Spleen (tissue), 7 donors: ENCODE results near the gene ABCA5.

Experiments
- POLR2A ChIP-seq, 3 donors: fragments of 450-650 bp; IDR thresholded peaks; one replicate each; pipeline ENCODE4 v1.5.1; 2017; ENCODE audit warnings: antibody characterized with exemption in 3 of 3, mild to moderate bottlenecking in 1 of 3
- TF ChIP-seq, protein P1 (sequence below), 11 experiments: fragments of 200-600 bp in 7 of 11; fragments of 450-650 bp in 4 of 11; sonication (generic) in 4 of 11; IDR thresholded peaks in 8 of 11; conservative IDR thresholded peaks in 3 of 11; 1 replicate in 7 of 11; 2 replicates in 4 of 11; pipeline versions ENCODE4 v1.4.0 to v1.8.0; 2016 to 2021; ENCODE audit warnings: antibody characterized with exemption in 11 of 11, inconsistent platforms in 4 of 11, mild to moderate bottlenecking in 1 of 11
- donor health status: DM: no; HTN: no; CAD: no; lungs with moderate emphysema.
- donor health status: DM: no; HTN: no; CAD: no.
- donor health status: DM: no; HTN: no; CAD: no.

DNA sequence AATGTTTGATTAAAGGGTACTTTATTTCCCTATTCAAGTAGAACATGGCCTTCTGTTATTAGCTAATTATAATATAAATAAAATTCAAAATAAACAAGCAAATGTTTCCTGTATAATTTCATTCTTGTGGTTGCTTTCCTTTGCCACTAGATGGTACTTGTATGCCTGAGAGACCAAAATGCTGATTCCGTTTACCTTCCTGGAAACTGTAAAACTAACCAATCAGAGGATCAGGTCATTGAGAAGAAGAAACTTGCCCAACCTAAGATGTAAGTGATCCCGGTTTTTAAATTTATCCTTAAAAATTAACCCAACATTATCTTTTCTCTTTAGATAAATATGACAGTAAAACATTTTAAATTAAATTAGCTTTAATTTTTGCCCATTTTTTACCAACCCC is 8.1 kb upstream of the ABCA5 start:
- no peak for TF ChIP-seq POLR2A (IDR thresholded peaks at IDR 0.05)
- TF ChIP-seq, protein P1, sequence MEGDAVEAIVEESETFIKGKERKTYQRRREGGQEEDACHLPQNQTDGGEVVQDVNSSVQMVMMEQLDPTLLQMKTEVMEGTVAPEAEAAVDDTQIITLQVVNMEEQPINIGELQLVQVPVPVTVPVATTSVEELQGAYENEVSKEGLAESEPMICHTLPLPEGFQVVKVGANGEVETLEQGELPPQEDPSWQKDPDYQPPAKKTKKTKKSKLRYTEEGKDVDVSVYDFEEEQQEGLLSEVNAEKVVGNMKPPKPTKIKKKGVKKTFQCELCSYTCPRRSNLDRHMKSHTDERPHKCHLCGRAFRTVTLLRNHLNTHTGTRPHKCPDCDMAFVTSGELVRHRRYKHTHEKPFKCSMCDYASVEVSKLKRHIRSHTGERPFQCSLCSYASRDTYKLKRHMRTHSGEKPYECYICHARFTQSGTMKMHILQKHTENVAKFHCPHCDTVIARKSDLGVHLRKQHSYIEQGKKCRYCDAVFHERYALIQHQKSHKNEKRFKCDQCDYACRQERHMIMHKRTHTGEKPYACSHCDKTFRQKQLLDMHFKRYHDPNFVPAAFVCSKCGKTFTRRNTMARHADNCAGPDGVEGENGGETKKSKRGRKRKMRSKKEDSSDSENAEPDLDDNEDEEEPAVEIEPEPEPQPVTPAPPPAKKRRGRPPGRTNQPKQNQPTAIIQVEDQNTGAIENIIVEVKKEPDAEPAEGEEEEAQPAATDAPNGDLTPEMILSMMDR (IDR thresholded peaks at IDR 0.05 in 8 of 11, conservative IDR thresholded peaks at IDR 0.05 in 3 of 11), result peak in 9 of 11 experiments; percentile 12 to 53 (median 36)
